ENCODE data around the gene PSMF1. TPM values are rescaled to one million over a fixed set of nuclear protein-coding genes. Genes with fewer than 3 reads are reported as not detected.

Gene PSMF1
- total and polyA plus RNA-seq, 9 of the 15 experiments (the other 6 are each of a cell fraction or from before 2014, with no cell fraction given): 8.5 to 192 (median 33.2) TPM

GRCh38 chr20:1081891-1082290, 36.5 kb upstream of the PSMF1 start:
- H3K4me3 ChIP-seq: no peak overlapping the region
- no peaks in the 10 kb centered on the region for H3K79me2 ChIP-seq (ENCODE audit: control insufficient read depth, insufficient read depth, low read length)
- ATAC-seq: no peak
- peaks cover 2% of the 10 kb centered on the region; the same call in 1 of the 2 replicates for H3K9me3 ChIP-seq (replicated peaks; ENCODE audit: control insufficient read depth, insufficient read depth, low read depth, low read length)
- no peak overlapping the region for H3K4me2 ChIP-seq (ENCODE audit: insufficient read depth, low read length)
- ChIA-PET POLR2A (no interaction called here), CTCF (ENCODE audit: low intra/inter-chr PET ratio) (no interaction called here)
- DNase-seq (ENCODE audit: extremely low read depth in 1 of 4, low spot score in 3 of 4): no peak
- H3K4me1 ChIP-seq (replicated peaks in 1 of 2; ENCODE audit: control insufficient read depth in 2 of 2, insufficient read depth in 2 of 2, low read length in 2 of 2): peaks cover 0 to 14% of the 10 kb centered on the region in 2 experiments; a peak in 2 of 5 replicates
- H3K9me1 ChIP-seq (ENCODE audit: control insufficient read depth, insufficient read depth, low read length): no peaks in the 10 kb centered on the region
- H3K27ac ChIP-seq (ENCODE audit: extremely low read depth, low read depth, low read length): no peak overlapping the region
- no TSS peak for BruUV-seq (replicated peaks)
- H4K20me1 ChIP-seq (replicated peaks; ENCODE audit: control insufficient read depth, insufficient read depth, low read length): no peaks in the 10 kb centered on the region
- H3K36me3 ChIP-seq (ENCODE audit: control insufficient read depth, insufficient read depth, low read length): no peaks in the 10 kb centered on the region
- no peak overlapping the region for H3K9ac ChIP-seq (ENCODE audit: insufficient read depth in 1 of 2, low read depth in 2 of 2, low read length in 2 of 2)
- intact Hi-C loops (cut with micrococcal nuclease) (no loop called here), in situ Hi-C loops (cut with MboI) (no loop called here)
- no peak overlapping the region for H2AFZ ChIP-seq (ENCODE audit: low read depth, low read length)
- FAIRE-seq: no peak
- 21% methylated on average over 4 of the region's 4 CpGs for WGBS (ENCODE audit: insufficient coverage, low coverage, missing lambda C conversion rate)
- peaks cover 0 to 7% of the 10 kb centered on the region in 2 experiments; a peak in 1 of 5 replicates for H3K27me3 ChIP-seq (ENCODE audit: control insufficient read depth in 2 of 2, insufficient read depth in 2 of 2, low read length in 2 of 2)
- no peak for TF ChIP-seq THRAP3 (IDR thresholded peaks at IDR 0.05; ENCODE audit: borderline replicate concordance)
- no peak for TF ChIP-seq ZNF436 (CRISPR knock-in tag; IDR thresholded peaks at IDR 0.05)
- no peak for TF ChIP-seq ZNF717 (CRISPR knock-in tag; IDR thresholded peaks at IDR 0.05)
- no peak for TF ChIP-seq ESRRA (IDR thresholded peaks at IDR 0.05; ENCODE audit: borderline replicate concordance, low read depth)
- no peak for TF ChIP-seq ZNF589 (CRISPR knock-in tag; IDR thresholded peaks at IDR 0.05; ENCODE audit: low read depth)
- no peak for TF ChIP-seq ZNF609 (CRISPR knock-in tag; IDR thresholded peaks at IDR 0.05; ENCODE audit: borderline replicate concordance)
- no peak for TF ChIP-seq TBL1XR1 (IDR thresholded peaks at IDR 0.05; ENCODE audit: low read length in 2 of 2)
- TF ChIP-seq MXI1 (IDR thresholded peaks at IDR 0.05; ENCODE audit: low read depth, low read length): no peak
- no peak for TF ChIP-seq HNRNPUL1 (IDR thresholded peaks at IDR 0.05; ENCODE audit: low read length)
- no peak for TF ChIP-seq TFE3 (CRISPR knock-in tag; IDR thresholded peaks at IDR 0.05)
- no peak for TF ChIP-seq MTF1 (CRISPR knock-in tag; IDR thresholded peaks at IDR 0.05; ENCODE audit: borderline replicate concordance)
- no peak for TF ChIP-seq ZBED1 (IDR thresholded peaks at IDR 0.05)
